Thoracic aorta (tissue), 2 donors: ENCODE measurements around the gene PPIB. TPM values are rescaled to one million over a fixed set of nuclear protein-coding genes. Genes with fewer than 3 reads are reported as not detected.
"Not testable (repeated sequence)": the region's sequence is repeated elsewhere in the genome, so short reads cannot be mapped to it uniquely, and the experiment has no call there.

Experiments
- ATAC-seq: fragments of 150-250 bp; one replicate; pipeline ENCODE4 v1.8.0; 2017; ENCODE audit warnings: low read depth; ENCODE audit not compliant: insufficient number of reproducible peaks, low FRiP score
- DNase-seq: peaks from one replicate; pipeline ENCODE4 v3.0.0-alpha.2; 2020; ENCODE audit warnings: low spot score
- H3K27ac ChIP-seq, 2 donors: fragments of 200-600 bp; sonication (generic); 1 replicate in 1 of 2; 2 replicates in 1 of 2; pipeline ENCODE4 v1.5.1; 2016; ENCODE audit warnings: mild to moderate bottlenecking in 2 of 2, moderate library complexity in 2 of 2
- H3K27me3 ChIP-seq: fragments of 200-600 bp; sonication (generic); replicated peaks from 2 replicates; pipeline ENCODE4 v1.6.0; 2016; ENCODE audit warnings: mild to moderate bottlenecking; ENCODE audit not compliant: insufficient read depth
- H3K36me3 ChIP-seq: fragments of 200-600 bp; sonication (generic); one replicate; pipeline ENCODE4 v1.5.1; 2016
- H3K4me1 ChIP-seq, 2 donors: fragments of 200-600 bp; sonication (generic); 1 replicate in 1 of 2; 2 replicates in 1 of 2; pipeline versions ENCODE4 v1.5.1 to v1.6.0; 2016; ENCODE audit warnings: low read depth in 2 of 2, mild to moderate bottlenecking in 1 of 2; ENCODE audit not compliant: control insufficient read depth in 1 of 2
- H3K4me3 ChIP-seq: fragments of 200-600 bp; sonication (generic); 2 replicates; pipeline ENCODE4 v1.5.1; 2016; ENCODE audit warnings: mild to moderate bottlenecking
- H3K9me3 ChIP-seq: fragments of 200-600 bp; sonication (generic); 2 replicates; pipeline ENCODE4 v1.5.1; 2016
- CTCF ChIP-seq: fragments of 200-600 bp; sonication (generic); IDR thresholded peaks from one replicate; pipeline ENCODE4 v1.5.1; 2019; ENCODE audit warnings: antibody characterized with exemption
- total RNA-seq, 2 donors: library from RNA; depleted of rRNA; stranded (reverse); fragments of >200 nt; gene quantifications; one replicate each; pipeline versions ENCODE4 v1.1.0 to v1.2.3, GENCODE V29; 2016

The PPIB gene
- total RNA-seq, 2 donors from 2014 or later: 288 to 331 TPM

GRCh38 chr15:64125978-64126377 is 36.8 kb downstream of the PPIB start:
- Histone ChIP-seq H3K27me3 (no peaks in the 10 kb centered on the region), H3K4me3 (no peak overlapping the region), H3K27ac (no peak overlapping the region), H3K36me3 (peaks cover 58% of the 10 kb centered on the region), H3K4me1 (no peaks in the 10 kb centered on the region), H3K9me3 (no peaks in the 10 kb centered on the region)
- ATAC-seq (no peak), DNase-seq (no peak)
- no peak for TF ChIP-seq CTCF

DNA sequence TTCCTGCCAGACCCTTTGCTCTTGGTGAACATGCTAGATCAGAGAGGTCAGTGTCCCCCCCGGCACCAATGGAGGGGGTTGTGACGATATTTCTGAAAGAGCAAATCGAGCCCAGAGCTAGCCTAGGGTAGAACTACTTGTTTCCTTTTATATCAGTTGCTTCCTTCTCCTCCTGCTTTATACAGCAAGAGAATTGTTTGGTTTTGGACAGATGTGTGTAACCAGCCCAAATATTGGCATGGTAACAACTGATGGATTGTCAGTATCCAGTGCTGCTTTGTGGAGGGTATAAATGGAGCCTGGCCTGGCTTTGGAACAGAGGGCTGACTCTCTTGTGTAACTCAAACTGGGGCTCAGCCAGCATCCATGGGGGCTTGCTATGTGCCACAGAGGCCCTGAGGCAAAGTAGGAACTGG is 39.9 kb downstream of the PPIB start:
- Histone ChIP-seq H3K27ac (no peak overlapping the region), H3K36me3 (peaks cover 59% of the 10 kb centered on the region), H3K4me1 (no peaks in the 10 kb centered on the region), H3K4me3 (no peak overlapping the region), H3K9me3 (no peaks in the 10 kb centered on the region), H3K27me3 (no peaks in the 10 kb centered on the region)
- no peak for TF ChIP-seq CTCF
- DNase-seq (no peak), ATAC-seq (no peak)

- Histone ChIP-seq H3K27ac (no peak overlapping the region), H3K36me3 (peaks cover 59% of the 10 kb centered on the region), H3K9me3 (no peaks in the 10 kb centered on the region), H3K4me1 (no peaks in the 10 kb centered on the region), H3K27me3 (no peaks in the 10 kb centered on the region), H3K4me3 (no peak overlapping the region)
- ATAC-seq (no peak), DNase-seq (no peak)
- TF ChIP-seq CTCF: no peak
Observed at GRCh38 chr15:64122444-64122843, 40.4 kb downstream of the PPIB start.

DNA sequence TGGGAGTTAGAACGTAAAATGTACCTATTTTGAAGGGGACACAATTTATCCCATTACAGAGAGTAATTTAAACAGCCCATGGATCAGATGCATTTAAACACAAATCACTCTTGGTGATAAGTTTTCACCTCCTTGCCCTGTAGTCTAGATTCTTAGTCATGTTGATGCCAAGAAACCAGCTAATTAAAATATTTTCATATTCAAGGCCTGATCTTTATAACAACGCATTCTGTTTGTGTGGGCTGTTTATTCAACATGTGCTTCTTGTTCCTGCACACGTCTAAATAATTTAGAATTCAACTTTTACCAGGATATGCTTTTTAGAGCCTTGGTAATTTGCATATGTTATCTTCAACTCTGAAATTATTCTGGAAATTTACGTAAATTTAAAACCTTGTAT is 41.2 kb downstream of the PPIB start:
- H3K4me3 ChIP-seq: no peak overlapping the region
- H3K36me3 ChIP-seq: peaks cover 57% of the 10 kb centered on the region
- H3K27ac ChIP-seq: no peak overlapping the region
- no peaks in the 10 kb centered on the region for H3K9me3 ChIP-seq
- TF ChIP-seq CTCF: no peak
- H3K4me1 ChIP-seq: no peaks in the 10 kb centered on the region
- DNase-seq (no peak), ATAC-seq (no peak)
- H3K27me3 ChIP-seq: no peaks in the 10 kb centered on the region

GRCh38 chr15:64120322-64120721 is 42.5 kb downstream of the PPIB start:
- not testable (repeated sequence) for DNase-seq, H3K4me1 ChIP-seq, H3K27ac ChIP-seq, H3K4me3 ChIP-seq, H3K27me3 ChIP-seq, ATAC-seq, H3K9me3 ChIP-seq
- H3K36me3 ChIP-seq: peaks cover 55% of the 10 kb centered on the region

DNA sequence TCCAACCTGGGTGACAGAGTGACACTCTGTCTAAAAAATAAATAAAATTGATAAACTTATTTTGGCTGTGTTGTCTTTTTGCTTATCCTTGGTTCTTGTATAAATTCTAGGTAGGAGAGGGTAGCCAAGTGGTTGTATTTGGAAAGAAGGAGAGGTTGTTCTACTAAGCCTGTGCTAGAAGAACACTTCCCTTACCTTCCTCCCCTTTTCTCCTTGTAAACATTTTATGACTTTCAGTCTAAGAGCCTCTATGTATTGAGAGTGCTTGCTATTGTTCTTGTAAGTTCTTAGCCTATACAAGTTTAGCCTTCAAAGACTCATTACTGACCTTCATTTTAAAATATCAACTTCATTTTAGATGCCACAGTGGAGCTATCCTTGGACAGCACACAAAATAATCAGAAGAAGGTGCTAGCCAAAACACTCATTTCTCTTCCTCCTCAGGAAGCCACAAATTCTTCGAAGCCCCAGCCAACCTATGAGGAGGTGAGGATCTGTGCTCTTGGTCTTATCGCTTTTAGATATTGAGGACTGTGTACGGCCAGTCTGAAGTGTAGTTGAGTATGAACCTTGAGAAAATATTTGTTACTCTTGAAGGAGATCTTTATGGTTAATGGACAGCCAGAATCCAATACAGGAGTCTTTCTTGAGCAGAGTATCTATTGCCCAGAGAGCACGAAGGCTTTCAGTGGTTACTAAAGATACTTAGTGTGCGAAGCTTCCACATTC is 44.9 kb downstream of the PPIB start:
- Histone ChIP-seq H3K4me3 (no peak overlapping the region), H3K27ac (no peak overlapping the region), H3K9me3 (no peaks in the 10 kb centered on the region), H3K36me3 (peaks cover 60% of the 10 kb centered on the region), H3K4me1 (no peaks in the 10 kb centered on the region), H3K27me3 (no peaks in the 10 kb centered on the region)
- TF ChIP-seq CTCF: no peak
- DNase-seq: no peak
- no peak for ATAC-seq
